Measurements from ENCODE around the gene RSPO3.
A peak's percentile ranks its signal among the peaks of the same experiment; 100 is the strongest.

Gene RSPO3

GRCh38 chr6:127176146-127176545, 57.7 kb downstream of the RSPO3 start (continued):
- TF ChIP-seq PRDM2 (tag by site-specific recombination; IDR thresholded peaks at IDR 0.05; ENCODE audit: borderline replicate concordance) (no peak), ZNF133 (tag by site-specific recombination; IDR thresholded peaks at IDR 0.05) (no peak), HOXC10 (CRISPR knock-in tag; IDR thresholded peaks at IDR 0.05) (no peak), ZNF843 (tag by site-specific recombination; IDR thresholded peaks at IDR 0.05) (no peak), ZBTB7A (tag by site-specific recombination; IDR thresholded peaks at IDR 0.05; ENCODE audit: low read depth) (no peak), ZNF530 (tag by site-specific recombination; IDR thresholded peaks at IDR 0.05; ENCODE audit: low read depth) (no peak)
- TF ChIP-seq, protein P1, sequence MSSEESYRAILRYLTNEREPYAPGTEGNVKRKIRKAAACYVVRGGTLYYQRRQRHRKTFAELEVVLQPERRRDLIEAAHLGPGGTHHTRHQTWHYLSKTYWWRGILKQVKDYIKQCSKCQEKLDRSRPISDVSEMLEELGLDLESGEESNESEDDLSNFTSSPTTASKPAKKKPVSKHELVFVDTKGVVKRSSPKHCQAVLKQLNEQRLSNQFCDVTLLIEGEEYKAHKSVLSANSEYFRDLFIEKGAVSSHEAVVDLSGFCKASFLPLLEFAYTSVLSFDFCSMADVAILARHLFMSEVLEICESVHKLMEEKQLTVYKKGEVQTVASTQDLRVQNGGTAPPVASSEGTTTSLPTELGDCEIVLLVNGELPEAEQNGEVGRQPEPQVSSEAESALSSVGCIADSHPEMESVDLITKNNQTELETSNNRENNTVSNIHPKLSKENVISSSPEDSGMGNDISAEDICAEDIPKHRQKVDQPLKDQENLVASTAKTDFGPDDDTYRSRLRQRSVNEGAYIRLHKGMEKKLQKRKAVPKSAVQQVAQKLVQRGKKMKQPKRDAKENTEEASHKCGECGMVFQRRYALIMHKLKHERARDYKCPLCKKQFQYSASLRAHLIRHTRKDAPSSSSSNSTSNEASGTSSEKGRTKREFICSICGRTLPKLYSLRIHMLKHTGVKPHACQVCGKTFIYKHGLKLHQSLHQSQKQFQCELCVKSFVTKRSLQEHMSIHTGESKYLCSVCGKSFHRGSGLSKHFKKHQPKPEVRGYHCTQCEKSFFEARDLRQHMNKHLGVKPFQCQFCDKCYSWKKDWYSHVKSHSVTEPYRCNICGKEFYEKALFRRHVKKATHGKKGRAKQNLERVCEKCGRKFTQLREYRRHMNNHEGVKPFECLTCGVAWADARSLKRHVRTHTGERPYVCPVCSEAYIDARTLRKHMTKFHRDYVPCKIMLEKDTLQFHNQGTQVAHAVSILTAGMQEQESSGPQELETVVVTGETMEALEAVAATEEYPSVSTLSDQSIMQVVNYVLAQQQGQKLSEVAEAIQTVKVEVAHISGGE (tag by site-specific recombination; conservative IDR thresholded peaks at IDR 0.05; ENCODE audit: low read depth): no peak
- TF ChIP-seq, protein P2, sequence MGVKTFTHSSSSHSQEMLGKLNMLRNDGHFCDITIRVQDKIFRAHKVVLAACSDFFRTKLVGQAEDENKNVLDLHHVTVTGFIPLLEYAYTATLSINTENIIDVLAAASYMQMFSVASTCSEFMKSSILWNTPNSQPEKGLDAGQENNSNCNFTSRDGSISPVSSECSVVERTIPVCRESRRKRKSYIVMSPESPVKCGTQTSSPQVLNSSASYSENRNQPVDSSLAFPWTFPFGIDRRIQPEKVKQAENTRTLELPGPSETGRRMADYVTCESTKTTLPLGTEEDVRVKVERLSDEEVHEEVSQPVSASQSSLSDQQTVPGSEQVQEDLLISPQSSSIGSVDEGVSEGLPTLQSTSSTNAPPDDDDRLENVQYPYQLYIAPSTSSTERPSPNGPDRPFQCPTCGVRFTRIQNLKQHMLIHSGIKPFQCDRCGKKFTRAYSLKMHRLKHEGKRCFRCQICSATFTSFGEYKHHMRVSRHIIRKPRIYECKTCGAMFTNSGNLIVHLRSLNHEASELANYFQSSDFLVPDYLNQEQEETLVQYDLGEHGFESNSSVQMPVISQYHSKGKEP (tag by site-specific recombination; IDR thresholded peaks at IDR 0.05): no peak
- TF ChIP-seq, protein P3, sequence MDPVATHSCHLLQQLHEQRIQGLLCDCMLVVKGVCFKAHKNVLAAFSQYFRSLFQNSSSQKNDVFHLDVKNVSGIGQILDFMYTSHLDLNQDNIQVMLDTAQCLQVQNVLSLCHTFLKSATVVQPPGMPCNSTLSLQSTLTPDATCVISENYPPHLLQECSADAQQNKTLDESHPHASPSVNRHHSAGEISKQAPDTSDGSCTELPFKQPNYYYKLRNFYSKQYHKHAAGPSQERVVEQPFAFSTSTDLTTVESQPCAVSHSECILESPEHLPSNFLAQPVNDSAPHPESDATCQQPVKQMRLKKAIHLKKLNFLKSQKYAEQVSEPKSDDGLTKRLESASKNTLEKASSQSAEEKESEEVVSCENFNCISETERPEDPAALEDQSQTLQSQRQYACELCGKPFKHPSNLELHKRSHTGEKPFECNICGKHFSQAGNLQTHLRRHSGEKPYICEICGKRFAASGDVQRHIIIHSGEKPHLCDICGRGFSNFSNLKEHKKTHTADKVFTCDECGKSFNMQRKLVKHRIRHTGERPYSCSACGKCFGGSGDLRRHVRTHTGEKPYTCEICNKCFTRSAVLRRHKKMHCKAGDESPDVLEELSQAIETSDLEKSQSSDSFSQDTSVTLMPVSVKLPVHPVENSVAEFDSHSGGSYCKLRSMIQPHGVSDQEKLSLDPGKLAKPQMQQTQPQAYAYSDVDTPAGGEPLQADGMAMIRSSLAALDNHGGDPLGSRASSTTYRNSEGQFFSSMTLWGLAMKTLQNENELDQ (tag by site-specific recombination; IDR thresholded peaks at IDR 0.05; ENCODE audit: low read depth): no peak

DNA sequence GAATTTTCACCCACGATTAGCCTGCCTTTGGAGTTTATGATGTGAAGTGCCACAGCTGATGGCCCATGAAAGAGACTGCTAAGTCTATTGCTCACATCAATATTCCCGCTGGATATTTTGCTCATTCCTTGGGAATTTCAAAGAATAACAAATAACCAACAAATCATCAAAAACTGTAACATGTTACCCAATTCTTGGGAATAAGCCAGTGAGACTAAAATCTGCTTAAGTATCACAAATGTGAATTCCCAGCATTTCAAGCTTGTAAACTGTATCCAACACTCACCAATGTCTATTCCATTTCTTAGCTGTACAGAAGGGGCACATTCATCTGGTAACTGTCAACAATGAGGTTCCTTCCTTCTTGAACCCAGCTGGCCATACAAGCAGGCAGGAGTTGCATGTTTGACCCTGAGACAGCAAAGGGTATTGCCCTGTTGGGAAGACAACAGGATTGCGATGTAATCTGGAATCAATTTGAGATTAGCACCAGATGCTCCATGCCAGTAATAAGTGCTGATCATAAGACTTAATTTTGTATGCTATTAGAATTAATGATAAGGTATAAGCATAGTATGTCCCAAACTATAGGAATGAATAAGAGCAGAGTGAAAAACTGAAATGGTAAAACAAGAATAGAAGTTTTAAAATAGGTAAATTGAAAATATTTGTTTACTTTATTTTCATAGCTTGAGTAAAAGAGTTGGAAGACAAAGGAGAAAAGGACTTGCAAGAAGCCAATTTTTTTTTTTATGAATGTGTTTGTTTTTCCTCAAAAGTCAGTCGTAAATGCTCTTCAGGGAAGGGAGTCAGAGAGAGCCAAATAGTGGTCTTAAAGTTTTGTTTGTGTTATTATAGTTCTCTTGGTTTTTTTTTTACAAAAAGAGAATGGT, 58.8 kb downstream of the RSPO3 start:
- POLR2A ChIA-PET: no interaction called here
- Histone ChIP-seq H3K4me1 (ENCODE audit: control insufficient read depth, insufficient read depth, low read length) (no peaks in the 10 kb centered on the region), H3K9me3 (ENCODE audit: control insufficient read depth, insufficient read depth, low read depth, low read length) (no peaks in the 10 kb centered on the region), H3K4me3 (ENCODE audit: low read depth, low read length) (no peak overlapping the region), H3K36me3 (ENCODE audit: control insufficient read depth in 2 of 2, insufficient read depth in 1 of 2, low read length in 2 of 2) (no peaks in the 10 kb centered on the region), H3K27ac (ENCODE audit: extremely low read depth, low read depth, low read length) (no peak overlapping the region)
- CTCF ChIA-PET: interaction anchor here (0.9 to 2.1 kb wide), 4 partner anchors 9 to 339 kb away, joined by 3 to 15 read pairs (median 4); partner anchors contain the start of gene RNF146
- TF ChIP-seq, protein P4, sequence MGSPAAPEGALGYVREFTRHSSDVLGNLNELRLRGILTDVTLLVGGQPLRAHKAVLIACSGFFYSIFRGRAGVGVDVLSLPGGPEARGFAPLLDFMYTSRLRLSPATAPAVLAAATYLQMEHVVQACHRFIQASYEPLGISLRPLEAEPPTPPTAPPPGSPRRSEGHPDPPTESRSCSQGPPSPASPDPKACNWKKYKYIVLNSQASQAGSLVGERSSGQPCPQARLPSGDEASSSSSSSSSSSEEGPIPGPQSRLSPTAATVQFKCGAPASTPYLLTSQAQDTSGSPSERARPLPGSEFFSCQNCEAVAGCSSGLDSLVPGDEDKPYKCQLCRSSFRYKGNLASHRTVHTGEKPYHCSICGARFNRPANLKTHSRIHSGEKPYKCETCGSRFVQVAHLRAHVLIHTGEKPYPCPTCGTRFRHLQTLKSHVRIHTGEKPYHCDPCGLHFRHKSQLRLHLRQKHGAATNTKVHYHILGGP (tag by site-specific recombination; IDR thresholded peaks at IDR 0.05): peak; percentile 98
- no peak for TF ChIP-seq SP7 (tag by site-specific recombination; IDR thresholded peaks at IDR 0.05)

Data from HEK293 (cell line).